ENCODE measurements around the gene HMOX1. TPM values are rescaled to one million over a fixed set of nuclear protein-coding genes. Genes with fewer than 3 reads are reported as not detected.

The HMOX1 gene
- total and polyA plus RNA-seq, 11 donors: 2.4 to 126 (median 4.8) TPM

DNA sequence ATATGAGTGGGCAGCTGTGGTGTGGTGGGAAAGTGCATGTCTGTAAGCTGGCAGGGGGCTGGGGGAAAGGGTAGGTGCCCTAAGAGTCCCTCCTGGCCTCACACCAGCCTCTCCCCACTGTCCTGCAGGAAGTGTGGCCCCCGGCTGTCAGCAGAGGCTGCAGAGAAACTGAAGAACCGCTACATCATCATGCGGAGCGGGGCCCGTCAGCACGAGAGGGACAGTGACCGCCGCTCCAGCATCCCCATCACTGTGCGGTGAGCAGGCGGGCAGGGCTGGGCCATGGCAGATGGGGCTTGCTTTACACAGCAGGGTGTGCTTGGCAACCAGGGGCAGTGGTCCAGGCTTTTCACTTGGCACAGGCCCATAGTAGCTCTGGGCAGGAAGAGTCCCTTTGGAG is 38.9 kb downstream of the HMOX1 start:
- 92 to 100% (median 96%) methylated on average over 9 to 10 of the region's 10 CpGs for WGBS, 4 donors
- DNase-seq (no peak), ATAC-seq (no peak)
- H3K27ac ChIP-seq: no peak overlapping the region
- peaks cover 0 to 4% (median 0%) of the 10 kb centered on the region in 12 donors for H3K4me1 ChIP-seq
- H3K27me3 ChIP-seq: no peaks in the 10 kb centered on the region
- no peak overlapping the region for H3K4me3 ChIP-seq
- peaks cover 0 to 98% (median 88%) of the 10 kb centered on the region in 9 donors for H3K36me3 ChIP-seq
- intact Hi-C loops (cut with DNase I): loop anchor here in 1 of 10 donors (10.0 kb wide), 1 partner anchor 495 kb away; no protein-coding TSS in a partner anchor
- no peaks in the 10 kb centered on the region for H3K9me3 ChIP-seq
- TF ChIP-seq, protein P1, sequence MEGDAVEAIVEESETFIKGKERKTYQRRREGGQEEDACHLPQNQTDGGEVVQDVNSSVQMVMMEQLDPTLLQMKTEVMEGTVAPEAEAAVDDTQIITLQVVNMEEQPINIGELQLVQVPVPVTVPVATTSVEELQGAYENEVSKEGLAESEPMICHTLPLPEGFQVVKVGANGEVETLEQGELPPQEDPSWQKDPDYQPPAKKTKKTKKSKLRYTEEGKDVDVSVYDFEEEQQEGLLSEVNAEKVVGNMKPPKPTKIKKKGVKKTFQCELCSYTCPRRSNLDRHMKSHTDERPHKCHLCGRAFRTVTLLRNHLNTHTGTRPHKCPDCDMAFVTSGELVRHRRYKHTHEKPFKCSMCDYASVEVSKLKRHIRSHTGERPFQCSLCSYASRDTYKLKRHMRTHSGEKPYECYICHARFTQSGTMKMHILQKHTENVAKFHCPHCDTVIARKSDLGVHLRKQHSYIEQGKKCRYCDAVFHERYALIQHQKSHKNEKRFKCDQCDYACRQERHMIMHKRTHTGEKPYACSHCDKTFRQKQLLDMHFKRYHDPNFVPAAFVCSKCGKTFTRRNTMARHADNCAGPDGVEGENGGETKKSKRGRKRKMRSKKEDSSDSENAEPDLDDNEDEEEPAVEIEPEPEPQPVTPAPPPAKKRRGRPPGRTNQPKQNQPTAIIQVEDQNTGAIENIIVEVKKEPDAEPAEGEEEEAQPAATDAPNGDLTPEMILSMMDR (IDR thresholded peaks at IDR 0.05): no peak
- TF ChIP-seq POLR2A (IDR thresholded peaks at IDR 0.05): no peak

DNA sequence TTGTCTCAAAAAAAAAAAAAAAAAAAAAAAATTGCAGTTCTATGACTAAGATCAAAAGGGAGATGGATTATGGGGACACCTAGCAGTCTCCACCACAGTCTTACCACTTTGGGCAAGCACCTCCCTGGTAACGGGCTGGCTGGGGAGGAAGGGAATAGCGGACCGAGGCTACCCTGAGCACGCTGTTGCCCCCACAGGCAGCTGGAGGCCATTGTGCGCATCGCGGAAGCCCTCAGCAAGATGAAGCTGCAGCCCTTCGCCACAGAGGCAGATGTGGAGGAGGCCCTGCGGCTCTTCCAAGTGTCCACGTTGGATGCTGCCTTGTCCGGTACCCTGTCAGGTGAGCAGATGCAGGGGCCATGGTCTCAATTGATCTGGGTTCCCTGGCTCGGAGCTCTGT is 40.2 kb downstream of the HMOX1 start:
- Histone ChIP-seq H3K9me3 (no peaks in the 10 kb centered on the region), H3K36me3 (peaks cover 0 to 94% (median 74%) of the 10 kb centered on the region in 9 donors), H3K27ac (no peak overlapping the region), H3K4me3 (no peak overlapping the region), H3K4me1 (peaks cover 0 to 4% (median 0%) of the 10 kb centered on the region in 12 donors), H3K27me3 (no peaks in the 10 kb centered on the region)
- ATAC-seq: no peak
- WGBS, 4 donors: 92 to 95% (median 94%) methylated on average over 12 of the region's 12 CpGs
- DNase-seq: no peak
- intact Hi-C loops (cut with DNase I): loop anchor here in 1 of 10 donors (10.0 kb wide), 1 partner anchor 494 kb away; no protein-coding TSS in a partner anchor
- TF ChIP-seq, protein P1 (IDR thresholded peaks at IDR 0.05): no peak

DNA sequence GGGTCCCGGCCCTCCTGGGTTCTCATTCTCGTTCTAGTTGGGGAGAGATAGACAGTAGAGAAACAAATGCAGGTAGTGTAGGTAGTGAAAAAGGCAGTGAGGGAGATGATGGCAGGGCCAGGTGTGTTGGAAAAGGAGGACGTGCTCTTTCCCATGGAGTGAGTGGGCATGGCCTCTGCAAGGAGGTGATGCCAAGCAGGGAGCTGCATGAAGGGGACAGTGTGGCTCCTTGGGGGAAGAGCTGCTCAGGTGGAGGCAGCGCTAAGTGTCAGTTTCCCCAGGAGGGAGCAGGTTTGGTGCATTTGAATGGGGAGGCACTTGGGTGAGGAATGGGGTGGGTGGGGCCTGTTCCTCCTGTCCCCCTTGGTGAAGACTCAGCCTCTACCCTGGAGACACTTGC is 41.2 kb downstream of the HMOX1 start:
- H3K27me3 ChIP-seq: no peaks in the 10 kb centered on the region
- WGBS, 4 donors: 91 to 96% (median 93%) methylated on average over 4 of the region's 4 CpGs
- H3K4me1 ChIP-seq: peaks cover 0 to 4% (median 0%) of the 10 kb centered on the region in 12 donors
- no peak overlapping the region for H3K4me3 ChIP-seq
- intact Hi-C loops (cut with DNase I): loop anchor here in 1 of 10 donors (10.0 kb wide), 1 partner anchor 493 kb away; no protein-coding TSS in a partner anchor
- H3K27ac ChIP-seq: no peak overlapping the region
- no peaks in the 10 kb centered on the region for H3K9me3 ChIP-seq
- ATAC-seq (no peak), DNase-seq (no peak)
- peaks cover 0 to 86% (median 66%) of the 10 kb centered on the region in 9 donors for H3K36me3 ChIP-seq
- TF ChIP-seq POLR2A (IDR thresholded peaks at IDR 0.05): no peak
- TF ChIP-seq, protein P1 (IDR thresholded peaks at IDR 0.05): no peak

DNA sequence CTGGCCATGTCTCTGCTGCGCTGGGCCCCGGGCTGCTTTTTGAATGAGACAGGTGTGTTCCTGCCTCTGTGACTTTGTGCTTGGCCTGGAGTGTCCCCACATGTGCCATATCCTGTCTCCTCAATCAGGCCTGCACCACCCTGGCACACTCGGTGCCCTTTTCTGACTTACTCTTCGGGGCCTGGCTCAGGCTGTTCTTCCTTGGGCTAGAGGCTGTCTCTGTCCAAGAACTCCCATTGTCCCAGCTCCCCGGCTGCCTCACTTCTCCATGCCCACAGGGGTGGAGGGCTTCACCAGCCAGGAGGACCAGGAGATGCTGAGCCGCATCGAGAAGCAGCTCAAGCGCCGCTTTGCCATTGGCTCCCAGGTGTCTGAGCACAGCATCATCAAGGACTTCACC is 42.0 kb downstream of the HMOX1 start:
- whole genome bisulfite sequencing, 4 donors: 92 to 97% (median 94%) methylated on average over 4 to 9 of the region's 9 CpGs
- H3K36me3 ChIP-seq: peaks cover 0 to 78% (median 58%) of the 10 kb centered on the region in 9 donors
- intact Hi-C loops (cut with DNase I): loop anchor here in 1 of 10 donors (10.0 kb wide), 1 partner anchor 492 kb away; no protein-coding TSS in a partner anchor

More for the DNA sequence above, 42.0 kb downstream of the HMOX1 start:
- peaks cover 0 to 4% (median 0%) of the 10 kb centered on the region in 12 donors for H3K4me1 ChIP-seq
- no peaks in the 10 kb centered on the region for H3K27me3 ChIP-seq
- ATAC-seq (no peak), DNase-seq (no peak)
- no peak for TF ChIP-seq POLR2A (IDR thresholded peaks at IDR 0.05)
- TF ChIP-seq, protein P1 (IDR thresholded peaks at IDR 0.05): no peak
- no peak overlapping the region for H3K27ac ChIP-seq
- no peak overlapping the region for H3K4me3 ChIP-seq
- H3K9me3 ChIP-seq: no peaks in the 10 kb centered on the region

Measured in heart left ventricle (tissue), 16 donors.